ENCODE results near the gene NSL1. TPM values are rescaled to one million over a fixed set of nuclear protein-coding genes. Genes with fewer than 3 reads are reported as not detected.
"Not testable (repeated sequence)": the region's sequence is repeated elsewhere in the genome, so short reads cannot be mapped to it uniquely, and the experiment has no call there.

Gene NSL1
- total and polyA plus RNA-seq, 3 experiments from 2014 or later, result 39.5 to 53.2 (median 42.0) TPM

DNA sequence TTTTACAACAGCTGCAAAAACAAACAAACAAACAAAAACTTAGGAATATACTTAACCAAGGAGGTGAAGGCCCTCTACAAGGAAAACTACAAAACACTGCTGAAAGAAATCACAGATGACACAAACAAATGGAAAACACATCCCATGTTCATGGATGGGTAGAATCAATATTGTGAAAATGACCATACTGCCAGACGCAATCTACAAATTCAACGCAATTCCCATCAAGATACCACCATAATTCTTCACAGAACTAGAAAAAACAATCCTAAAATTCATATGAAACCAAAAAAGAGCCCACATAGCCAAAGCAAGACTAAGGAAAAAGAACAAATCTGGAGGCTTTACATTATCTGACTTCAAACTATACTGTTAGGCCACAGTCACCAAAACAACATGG, 24.8 kb downstream of the NSL1 start:
- H3K27me3 ChIP-seq (ENCODE audit: insufficient read depth, low read length, poor library complexity, severe bottlenecking); H3K4me1 ChIP-seq (ENCODE audit: insufficient read depth, low read length); DNase-seq; H3K4me3 ChIP-seq (ENCODE audit: low read length); H3K36me3 ChIP-seq (ENCODE audit: insufficient read depth, low read length); H3K27ac ChIP-seq (ENCODE audit: low read depth, low read length); H3K4me3 Mint-ChIP-seq; H3K27me3 Mint-ChIP-seq; POLR2A ChIA-PET; CTCF ChIA-PET: not testable (repeated sequence)
- H3K4me1 Mint-ChIP-seq, result peaks cover 23 to 68% (median 48%) of the 10 kb centered on the region in 3 donors
- peaks cover 39 to 68% (median 64%) of the 10 kb centered on the region in 3 donors for H3K36me3 Mint-ChIP-seq
- peaks cover 19 to 45% (median 39%) of the 10 kb centered on the region in 5 donors for H3K9me3 Mint-ChIP-seq
- H3K9me3 ChIP-seq (ENCODE audit: low read length), result peaks cover 11% of the 10 kb centered on the region
- peak overlapping the region in 1 of 8 donors; percentile 78 for H3K27ac Mint-ChIP-seq

DNA sequence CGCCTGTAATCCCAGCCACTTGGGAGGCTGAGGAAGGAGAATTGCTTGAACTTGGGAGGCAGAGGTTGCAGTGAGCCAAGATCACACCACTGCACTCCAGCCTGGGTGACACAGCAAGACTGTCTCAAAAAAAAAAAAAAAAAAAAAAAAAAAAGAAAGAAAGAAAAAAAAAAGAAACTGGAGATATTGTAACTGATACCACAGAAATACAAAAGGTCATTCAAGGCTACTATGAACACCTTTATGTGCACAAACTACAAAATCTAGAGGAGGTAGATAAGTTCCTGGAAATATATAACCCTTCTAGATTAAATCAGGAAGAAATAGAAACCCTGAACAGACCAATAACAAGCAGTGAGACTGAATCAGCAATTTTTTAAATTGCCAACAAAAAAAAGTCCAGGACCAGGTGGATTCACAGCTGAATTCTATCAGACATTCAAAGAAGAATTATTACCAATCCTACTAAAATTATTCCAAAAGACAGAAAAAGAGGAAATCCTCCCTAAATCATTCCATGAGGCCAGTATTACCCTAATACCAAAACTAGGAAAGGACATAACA, 26.8 kb downstream of the NSL1 start:
- H3K4me1 Mint-ChIP-seq, result peaks cover 22 to 62% (median 54%) of the 10 kb centered on the region in 3 donors
- peak overlapping the region in 3 of 8 donors; percentile 7 to 38 (median 17) for H3K27ac Mint-ChIP-seq
- H3K4me1 ChIP-seq (ENCODE audit: insufficient read depth, low read length); H3K27ac ChIP-seq (ENCODE audit: low read depth, low read length); H3K27me3 ChIP-seq (ENCODE audit: insufficient read depth, low read length, poor library complexity, severe bottlenecking); DNase-seq; H3K4me3 ChIP-seq (ENCODE audit: low read length); H3K27me3 Mint-ChIP-seq; H3K36me3 ChIP-seq (ENCODE audit: insufficient read depth, low read length); H3K9me3 ChIP-seq (ENCODE audit: low read length); POLR2A ChIA-PET; H3K4me3 Mint-ChIP-seq: not testable (repeated sequence)
- CTCF ChIA-PET, result interaction anchor here (1.3 kb wide), 1 partner anchor 100 kb away, joined by 3 read pairs; no protein-coding TSS in a partner anchor
- peaks cover 31 to 59% (median 50%) of the 10 kb centered on the region in 3 donors for H3K36me3 Mint-ChIP-seq
- H3K9me3 Mint-ChIP-seq, result peaks cover 12 to 32% (median 29%) of the 10 kb centered on the region in 5 donors

DNA sequence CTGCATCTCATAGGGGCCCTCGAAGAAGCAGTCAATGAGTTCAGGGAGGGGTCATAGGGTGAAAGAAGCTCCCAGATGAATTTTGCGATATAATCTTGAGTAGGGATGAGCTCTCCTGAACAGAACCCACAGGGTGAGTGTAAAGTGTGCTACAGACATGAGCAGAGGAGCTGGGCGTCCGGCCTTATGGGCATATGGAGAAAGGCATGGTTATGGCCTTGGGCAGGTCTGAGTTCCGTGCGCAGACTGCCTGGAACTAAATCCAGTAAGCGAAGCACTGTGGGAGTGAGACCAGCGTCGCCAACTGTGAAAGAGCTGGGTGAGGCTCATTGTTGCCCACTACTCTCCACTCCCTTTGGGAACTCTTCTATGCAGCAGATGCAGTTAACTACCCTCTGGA, 28.7 kb downstream of the NSL1 start:
- no peak for DNase-seq
- no peak overlapping the region for H3K27ac ChIP-seq (ENCODE audit: low read depth, low read length)
- no peaks in the 10 kb centered on the region for H3K4me1 ChIP-seq (ENCODE audit: insufficient read depth, low read length)
- H3K36me3 Mint-ChIP-seq, result peaks cover 28 to 48% (median 33%) of the 10 kb centered on the region in 3 donors
- no peaks in the 10 kb centered on the region for H3K27me3 Mint-ChIP-seq
- no peak overlapping the region for H3K4me3 Mint-ChIP-seq
- H3K36me3 ChIP-seq (ENCODE audit: insufficient read depth, low read length), result peaks cover 8% of the 10 kb centered on the region
- H3K9me3 Mint-ChIP-seq, result peaks cover 7 to 16% (median 13%) of the 10 kb centered on the region in 5 donors
- ChIA-PET POLR2A (no interaction called here), CTCF (interaction anchor here (1.6 kb wide), 1 partner anchor 12 kb away, joined by 5 read pairs; no protein-coding TSS in a partner anchor)
- no peaks in the 10 kb centered on the region for H3K9me3 ChIP-seq (ENCODE audit: low read length)
- H3K4me1 Mint-ChIP-seq, result peaks cover 19 to 56% (median 45%) of the 10 kb centered on the region in 3 donors
- no peak overlapping the region for H3K4me3 ChIP-seq (ENCODE audit: low read length)
- H3K27me3 ChIP-seq (ENCODE audit: insufficient read depth, low read length, poor library complexity, severe bottlenecking), result no peaks in the 10 kb centered on the region
- peak overlapping the region in 1 of 8 donors; percentile 85 for H3K27ac Mint-ChIP-seq

DNA sequence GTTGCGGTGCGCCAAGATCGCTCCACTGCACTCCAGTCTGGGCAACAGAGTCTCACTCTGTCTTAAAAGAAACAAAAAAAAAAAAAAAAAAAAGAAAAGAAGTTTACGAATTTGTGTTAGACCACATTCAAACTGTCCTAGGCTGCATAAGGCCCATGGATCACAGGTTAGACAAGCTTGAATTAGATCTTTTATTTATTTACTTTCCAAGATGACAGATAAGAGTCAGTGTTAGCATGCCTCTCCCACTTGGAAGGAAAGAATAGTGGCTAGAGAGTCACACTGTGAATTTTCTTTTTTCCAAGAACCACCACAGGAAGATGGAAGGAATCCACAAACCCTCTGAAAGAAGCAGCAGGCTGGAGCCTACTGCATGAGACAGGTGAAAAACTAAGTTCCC, 29.3 kb downstream of the NSL1 start:
- DNase-seq, result no peak
- Histone ChIP-seq H3K4me1 (ENCODE audit: insufficient read depth, low read length) (no peaks in the 10 kb centered on the region), H3K9me3 (ENCODE audit: low read length) (no peaks in the 10 kb centered on the region), H3K4me3 (ENCODE audit: low read length) (no peak overlapping the region), H3K27me3 (ENCODE audit: insufficient read depth, low read length, poor library complexity, severe bottlenecking) (no peaks in the 10 kb centered on the region), H3K27ac (ENCODE audit: low read depth, low read length) (no peak overlapping the region), H3K36me3 (ENCODE audit: insufficient read depth, low read length) (peaks cover 8% of the 10 kb centered on the region)
- H3K4me3 Mint-ChIP-seq, result no peak overlapping the region
- peaks cover 14 to 51% (median 39%) of the 10 kb centered on the region in 3 donors for H3K4me1 Mint-ChIP-seq
- no peak overlapping the region for H3K27ac Mint-ChIP-seq
- POLR2A ChIA-PET, result no interaction called here
- H3K27me3 Mint-ChIP-seq, result no peaks in the 10 kb centered on the region
- H3K9me3 Mint-ChIP-seq, result peaks cover 5 to 10% (median 7%) of the 10 kb centered on the region in 5 donors
- CTCF ChIA-PET, result interaction anchor here (1.1 to 1.6 kb wide), 2 partner anchors 12 to 97 kb away, joined by 5 read pairs; no protein-coding TSS in a partner anchor
- peaks cover 25 to 45% (median 27%) of the 10 kb centered on the region in 3 donors for H3K36me3 Mint-ChIP-seq

DNA sequence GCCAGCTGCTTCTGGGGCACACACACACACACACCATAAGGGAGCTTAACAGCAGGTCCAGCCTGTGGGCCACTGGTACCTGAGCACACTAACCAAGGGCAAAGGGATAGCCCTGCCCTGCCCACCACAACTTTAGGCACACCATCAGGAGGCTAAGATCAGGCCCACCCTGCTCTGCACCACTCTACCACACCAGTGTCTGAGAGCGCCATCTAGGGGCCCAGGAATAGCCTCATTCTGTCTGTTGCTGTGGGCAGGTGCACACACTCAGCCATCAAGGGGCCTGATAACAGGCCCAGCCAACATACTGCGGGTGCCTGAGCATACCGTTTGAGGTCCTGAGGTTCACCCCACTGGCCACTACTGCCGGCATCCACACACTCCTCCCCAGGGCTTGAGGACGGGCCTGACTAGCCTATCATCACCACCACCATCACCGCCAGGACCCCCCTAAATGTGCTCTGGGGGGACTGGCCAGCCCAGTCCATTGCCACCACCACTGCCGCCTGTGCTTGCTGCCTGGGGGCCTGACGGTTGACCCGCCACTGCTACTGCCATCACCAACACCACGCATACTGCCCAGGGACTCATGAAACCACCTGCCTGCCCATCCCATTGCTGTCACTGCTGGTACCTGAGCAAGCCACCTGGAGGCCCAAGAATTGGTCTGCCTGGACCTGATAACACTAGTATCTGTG, 31.3 kb downstream of the NSL1 start:
- no peak overlapping the region for H3K27ac ChIP-seq (ENCODE audit: low read depth, low read length)
- H3K27me3 Mint-ChIP-seq, result no peaks in the 10 kb centered on the region
- peaks cover 14 to 41% (median 28%) of the 10 kb centered on the region in 3 donors for H3K4me1 Mint-ChIP-seq
- H3K4me3 Mint-ChIP-seq, result no peak overlapping the region
- no peaks in the 10 kb centered on the region for H3K9me3 Mint-ChIP-seq
- H3K4me1 ChIP-seq (ENCODE audit: insufficient read depth, low read length), result no peaks in the 10 kb centered on the region
- peak overlapping the region in 1 of 8 donors; percentile 75 for H3K27ac Mint-ChIP-seq
- H3K36me3 Mint-ChIP-seq, result peaks cover 18 to 42% (median 20%) of the 10 kb centered on the region in 3 donors
- POLR2A ChIA-PET, result no interaction called here
- peak in 3 of 5 donors; percentile 5 to 28 (median 9) for DNase-seq
- no peaks in the 10 kb centered on the region for H3K9me3 ChIP-seq (ENCODE audit: low read length)
- CTCF ChIA-PET, result interaction anchor here (1.1 to 1.3 kb wide), 2 partner anchors 11 to 38 kb away, joined by 3 read pairs; no protein-coding TSS in a partner anchor
- H3K36me3 ChIP-seq (ENCODE audit: insufficient read depth, low read length), result peaks cover 8% of the 10 kb centered on the region
- no peak overlapping the region for H3K4me3 ChIP-seq (ENCODE audit: low read length)
- no peaks in the 10 kb centered on the region for H3K27me3 ChIP-seq (ENCODE audit: insufficient read depth, low read length, poor library complexity, severe bottlenecking)

DNA sequence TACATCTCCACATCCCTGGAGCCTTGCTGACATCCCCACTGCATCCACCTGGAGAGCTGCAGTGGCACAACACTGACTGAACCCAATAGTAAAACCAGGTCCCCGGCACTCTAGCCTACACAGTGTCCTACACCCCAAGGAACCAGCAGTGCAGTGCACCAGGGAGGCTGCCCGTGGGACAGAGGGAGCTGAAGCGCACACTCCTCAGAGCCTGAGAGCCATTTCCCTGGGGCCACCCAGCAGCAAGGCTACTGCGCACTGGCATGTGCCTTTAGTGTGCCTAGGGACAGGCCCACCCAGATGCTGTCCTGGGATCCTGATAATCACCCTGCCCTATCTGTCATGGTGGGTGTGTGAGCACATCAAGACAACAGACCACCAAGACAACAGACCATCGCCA, 31.9 kb downstream of the NSL1 start:
- no peaks in the 10 kb centered on the region for H3K9me3 ChIP-seq (ENCODE audit: low read length)
- H3K4me3 Mint-ChIP-seq, result no peak overlapping the region
- peaks cover 8% of the 10 kb centered on the region for H3K36me3 ChIP-seq (ENCODE audit: insufficient read depth, low read length)
- no peak for DNase-seq
- H3K27ac Mint-ChIP-seq, result no peak overlapping the region
- no peak overlapping the region for H3K27ac ChIP-seq (ENCODE audit: low read depth, low read length)
- CTCF ChIA-PET, result interaction anchor here (1.1 to 1.3 kb wide), 2 partner anchors 10 to 38 kb away, joined by 3 read pairs; no protein-coding TSS in a partner anchor
- H3K27me3 Mint-ChIP-seq, result no peaks in the 10 kb centered on the region
- peaks cover 13 to 40% (median 27%) of the 10 kb centered on the region in 3 donors for H3K4me1 Mint-ChIP-seq
- H3K36me3 Mint-ChIP-seq, result peaks cover 13 to 36% (median 17%) of the 10 kb centered on the region in 3 donors
- POLR2A ChIA-PET, result no interaction called here
- peaks cover 4% of the 10 kb centered on the region for H3K4me1 ChIP-seq (ENCODE audit: insufficient read depth, low read length)
- H3K4me3 ChIP-seq (ENCODE audit: low read length), result no peak overlapping the region
- H3K9me3 Mint-ChIP-seq, result no peaks in the 10 kb centered on the region
- no peaks in the 10 kb centered on the region for H3K27me3 ChIP-seq (ENCODE audit: insufficient read depth, low read length, poor library complexity, severe bottlenecking)

DNA sequence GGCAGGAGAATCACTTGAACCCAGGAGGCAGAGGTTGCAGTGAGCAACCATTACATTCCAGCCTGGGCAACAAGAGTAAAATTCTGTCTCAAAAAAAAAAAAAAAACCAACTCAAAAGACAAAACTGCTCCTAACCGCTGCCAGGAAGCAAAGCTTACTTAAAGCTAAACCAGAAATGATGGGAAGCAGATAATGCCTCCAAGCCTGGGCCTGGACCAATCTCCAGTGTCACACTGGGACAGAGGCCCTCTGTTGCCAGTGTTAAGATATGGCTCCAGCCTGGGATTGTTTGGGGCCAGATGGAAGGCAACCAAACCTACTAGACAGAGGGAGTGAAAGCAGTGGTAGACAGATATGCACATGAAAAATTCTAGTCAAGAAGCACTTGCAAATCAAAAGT, 36.9 kb downstream of the NSL1 start:
- peaks cover 30 to 44% (median 36%) of the 10 kb centered on the region in 3 donors for H3K4me1 Mint-ChIP-seq
- CTCF ChIA-PET, result interaction anchor here (1.2 kb wide), 1 partner anchor 278 kb away, joined by 3 read pairs; no protein-coding TSS in a partner anchor
- H3K4me3 Mint-ChIP-seq, result peak overlapping the region in 1 of 7 donors; percentile 33

DNA sequence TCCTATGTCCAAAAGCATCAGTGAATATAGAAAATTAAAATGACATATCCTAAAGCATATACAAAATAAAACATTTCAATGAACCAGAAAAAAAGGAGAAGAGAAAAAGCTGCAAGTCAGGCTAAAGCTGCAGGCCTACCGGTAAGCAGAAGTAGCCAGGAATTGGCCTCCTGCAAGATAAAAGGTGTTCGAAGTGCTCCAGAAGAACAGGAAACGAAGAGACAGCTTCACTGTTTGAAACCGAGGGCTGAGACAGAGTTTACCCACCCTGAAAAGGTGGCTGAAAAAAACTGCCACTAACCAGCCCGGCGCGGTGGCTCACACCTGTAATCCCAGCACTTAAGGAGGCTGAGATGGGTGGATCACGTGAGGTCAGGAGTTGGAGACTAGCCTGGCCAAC, 37.4 kb downstream of the NSL1 start:
- ChIA-PET POLR2A (no interaction called here), CTCF (interaction anchor here (1.2 kb wide), 1 partner anchor 277 kb away, joined by 3 read pairs; no protein-coding TSS in a partner anchor)
- H3K27me3 Mint-ChIP-seq, result no peaks in the 10 kb centered on the region
- DNase-seq, result peak in 1 of 5 donors; percentile 34
- H3K27ac ChIP-seq (ENCODE audit: low read depth, low read length), result no peak overlapping the region
- peak overlapping the region in 6 of 8 donors; percentile 5 to 77 (median 69) for H3K27ac Mint-ChIP-seq
- H3K4me3 Mint-ChIP-seq, result peak overlapping the region in 5 of 7 donors; percentile 2 to 59 (median 35)
- H3K9me3 ChIP-seq (ENCODE audit: low read length), result no peaks in the 10 kb centered on the region
- no peaks in the 10 kb centered on the region for H3K27me3 ChIP-seq (ENCODE audit: insufficient read depth, low read length, poor library complexity, severe bottlenecking)
- H3K9me3 Mint-ChIP-seq, result no peaks in the 10 kb centered on the region
- H3K4me1 ChIP-seq (ENCODE audit: insufficient read depth, low read length), result peaks cover 44% of the 10 kb centered on the region
- H3K36me3 ChIP-seq (ENCODE audit: insufficient read depth, low read length), result no peaks in the 10 kb centered on the region
- H3K4me1 Mint-ChIP-seq, result peaks cover 28 to 42% (median 38%) of the 10 kb centered on the region in 3 donors
- H3K36me3 Mint-ChIP-seq, result peaks cover 4 to 13% (median 5%) of the 10 kb centered on the region in 3 donors
- H3K4me3 ChIP-seq (ENCODE audit: low read length), result no peak overlapping the region

More for the DNA sequence above, 36.9 kb downstream of the NSL1 start:
- POLR2A ChIA-PET, result no interaction called here
- Histone ChIP-seq H3K27ac (ENCODE audit: low read depth, low read length) (no peak overlapping the region), H3K9me3 (ENCODE audit: low read length) (no peaks in the 10 kb centered on the region), H3K36me3 (ENCODE audit: insufficient read depth, low read length) (no peaks in the 10 kb centered on the region), H3K4me1 (ENCODE audit: insufficient read depth, low read length) (peaks cover 39% of the 10 kb centered on the region), H3K27me3 (ENCODE audit: insufficient read depth, low read length, poor library complexity, severe bottlenecking) (no peaks in the 10 kb centered on the region), H3K4me3 (ENCODE audit: low read length) (no peak overlapping the region)
- Mint-ChIP-seq H3K36me3 (peaks cover 4 to 13% (median 5%) of the 10 kb centered on the region in 3 donors), H3K27me3 (no peaks in the 10 kb centered on the region), H3K27ac (peak overlapping the region in 5 of 8 donors; percentile 16 to 72 (median 37)), H3K9me3 (no peaks in the 10 kb centered on the region)
- DNase-seq, result no peak

Data from CD8-positive, alpha-beta memory T cell (primary cell).